GM18526 (cell line): ENCODE measurements around the gene NOTCH3.

Experiments used
- POLR2A ChIP-seq: IDR thresholded peaks from 3 replicates; pipeline ENCODE4 v1.6.1; 2011; ENCODE audit not compliant: insufficient read length; ENCODE audit errors: extremely low read depth

Gene NOTCH3

GRCh38 chr19:15241259-15241910 is 40.6 kb upstream of the NOTCH3 start:
- no peak for TF ChIP-seq POLR2A

GRCh38 chr19:15240515-15240914 is 39.7 kb upstream of the NOTCH3 start:
- TF ChIP-seq POLR2A: no peak

GRCh38 chr19:15239337-15239949 is 38.6 kb upstream of the NOTCH3 start:
- TF ChIP-seq POLR2A: no peak

GRCh38 chr19:15238639-15239155 is 37.9 kb upstream of the NOTCH3 start:
- no peak for TF ChIP-seq POLR2A

DNA sequence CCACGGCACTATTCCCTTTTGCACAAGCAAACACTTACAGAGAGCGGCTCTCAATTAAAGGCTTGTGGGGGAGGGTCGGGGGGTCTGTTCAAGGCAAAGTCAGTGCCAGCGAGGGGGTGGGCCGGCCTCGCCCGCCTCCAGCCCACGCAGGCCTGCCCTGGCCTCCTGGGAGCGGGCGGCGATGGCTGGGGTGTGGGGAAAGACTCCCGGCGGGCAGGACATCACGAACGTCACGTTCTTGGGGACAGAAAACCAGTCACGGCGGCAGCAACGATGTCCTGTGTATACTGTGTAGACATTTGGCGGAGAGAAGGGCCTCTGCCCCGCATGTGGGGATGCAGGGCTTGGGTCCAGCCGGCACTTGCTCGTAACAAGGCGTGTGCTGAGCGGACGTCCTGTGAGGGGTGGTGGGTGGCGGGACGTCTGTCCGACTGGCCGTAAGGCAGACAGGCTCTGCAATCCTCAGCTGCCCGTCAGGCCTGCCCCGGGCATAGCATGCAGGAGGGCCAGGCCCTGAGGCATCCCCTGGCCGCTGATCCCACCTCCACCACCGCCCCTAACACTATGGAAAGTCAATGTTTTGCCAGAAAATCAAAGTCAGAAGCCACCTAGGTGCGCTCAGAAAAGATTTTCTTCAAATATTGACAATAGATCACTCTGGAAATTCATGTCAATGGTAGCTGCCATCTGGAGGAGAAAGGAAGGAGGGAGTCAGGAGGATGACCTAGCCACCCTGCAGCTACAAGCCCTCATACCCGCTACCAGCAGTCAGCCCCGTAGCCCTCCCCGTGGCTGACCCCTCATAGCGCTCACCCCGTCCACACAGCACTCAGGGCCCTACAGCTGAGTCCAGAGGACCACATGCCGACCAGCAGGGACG is 37.2 kb upstream of the NOTCH3 start:
- no peak for TF ChIP-seq POLR2A

GRCh38 chr19:15236886-15237285 is 36.1 kb upstream of the NOTCH3 start:
- no peak for TF ChIP-seq POLR2A

- no peak for TF ChIP-seq POLR2A
Observed at GRCh38 chr19:15235781-15236180, 35.0 kb upstream of the NOTCH3 start.

- no peak for TF ChIP-seq POLR2A
Observed at GRCh38 chr19:15234431-15235130, 33.8 kb upstream of the NOTCH3 start.

DNA sequence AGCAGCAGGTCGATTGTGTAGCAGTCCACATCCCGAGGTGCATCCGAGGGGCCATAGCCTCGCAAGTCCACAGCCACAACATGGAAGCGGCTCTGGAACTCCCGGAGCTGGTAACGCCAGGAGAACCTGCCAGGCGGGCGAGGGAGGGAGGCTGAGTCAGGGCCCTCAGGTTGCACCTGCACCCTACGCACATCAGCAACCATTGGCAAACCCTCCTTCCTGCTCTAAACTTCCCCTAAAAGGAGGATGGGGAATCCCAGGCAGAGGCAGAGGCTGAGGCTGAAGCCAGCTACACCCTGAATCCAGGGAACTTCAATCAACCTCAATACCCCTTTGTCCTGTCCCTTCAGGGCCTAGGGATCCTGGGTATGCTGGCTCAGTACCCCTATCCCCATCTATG is 30.5 kb upstream of the NOTCH3 start:
- no peak for TF ChIP-seq POLR2A

DNA sequence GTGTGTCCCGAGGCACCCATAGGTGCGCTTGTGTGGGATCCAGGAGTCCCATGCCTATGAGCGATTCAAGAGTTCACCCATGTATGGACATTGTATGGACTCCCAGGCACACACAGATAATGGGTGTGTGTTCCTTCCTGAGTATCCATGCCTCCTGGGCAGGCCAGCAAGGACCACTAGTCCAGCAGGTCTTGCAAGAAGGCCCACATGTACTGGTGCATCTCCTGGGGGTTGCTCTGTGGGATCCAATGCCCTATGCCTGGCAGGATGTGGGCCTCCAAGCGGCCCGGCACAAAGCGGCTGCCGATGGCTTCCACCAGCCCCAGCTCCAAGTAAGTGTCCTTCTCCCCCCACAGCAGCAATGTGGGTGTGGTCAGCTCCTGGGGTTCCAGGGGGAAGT is 26.5 kb upstream of the NOTCH3 start:
- no peak for TF ChIP-seq POLR2A

GRCh38 chr19:15225760-15226159 is 25.0 kb upstream of the NOTCH3 start:
- TF ChIP-seq POLR2A: no peak

DNA sequence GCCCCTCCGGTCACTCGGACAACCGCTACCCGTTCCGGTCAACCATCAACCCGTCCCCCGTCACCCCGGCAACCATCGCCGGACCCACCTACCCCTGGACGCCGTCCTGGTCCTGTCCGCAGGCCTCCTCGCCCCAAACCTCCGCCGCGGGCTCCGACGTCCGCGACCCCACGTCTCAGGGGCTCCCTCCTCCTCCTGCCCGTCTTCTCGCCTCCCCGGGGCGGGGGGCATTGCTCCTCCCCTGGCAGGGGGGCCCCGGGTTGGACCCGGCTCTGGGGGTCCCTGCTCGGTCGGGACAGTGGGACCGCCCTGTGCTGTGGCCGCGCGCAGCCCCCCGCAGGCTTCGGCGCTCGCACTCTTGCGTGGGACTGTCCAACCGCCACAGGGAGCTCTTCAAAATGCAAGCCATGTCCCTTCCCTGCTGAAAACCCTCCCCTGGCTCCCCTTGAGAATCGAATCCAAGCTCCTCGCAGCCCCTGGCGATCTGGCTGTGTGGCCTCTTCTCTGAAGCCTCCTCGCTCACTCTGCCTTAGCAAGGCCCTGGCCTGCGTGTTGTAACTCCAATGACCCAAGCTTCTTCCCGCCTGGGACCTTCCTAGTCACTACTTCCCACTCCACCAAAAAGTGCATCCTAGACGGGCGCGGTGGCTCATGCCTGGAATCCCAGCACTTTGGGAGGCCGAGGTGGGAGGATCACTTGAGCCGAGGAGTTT is 23.0 kb upstream of the NOTCH3 start:
- TF ChIP-seq POLR2A: no peak

GRCh38 chr19:15222738-15223648 is 22.2 kb upstream of the NOTCH3 start:
- TF ChIP-seq POLR2A: no peak

GRCh38 chr19:15220833-15221232 is 20.0 kb upstream of the NOTCH3 start:
- no peak for TF ChIP-seq POLR2A
